Uterus (tissue), 4 donors: Measurements from ENCODE around the gene COL10A1. TPM values are rescaled to one million over a fixed set of nuclear protein-coding genes. Genes with fewer than 3 reads are reported as not detected.

Experiments
- DNase-seq, 2 donors: peaks; one replicate each; pipeline ENCODE4 v3.0.0-alpha.2; 2019 to 2020
- H3K27ac ChIP-seq, 2 donors: fragments of 200-600 bp; sonication (generic); 1 replicate in 1 of 2; 2 replicates in 1 of 2; pipeline ENCODE4 v1.5.1; 2016 to 2018
- H3K27me3 ChIP-seq, 2 donors: fragments of 200-600 bp; sonication (generic); one replicate each; pipeline ENCODE4 v1.5.1; 2018 to 2019; ENCODE audit warnings: control low read depth in 1 of 2
- H3K36me3 ChIP-seq, 2 donors: fragments of 200-600 bp; sonication (generic); one replicate each; pipeline ENCODE4 v1.5.1; 2019; ENCODE audit warnings: control low read depth in 1 of 2
- H3K4me1 ChIP-seq, 2 donors: fragments of 200-600 bp; sonication (generic); one replicate each; pipeline ENCODE4 v1.5.1; 2018 to 2019; ENCODE audit warnings: control low read depth in 1 of 2
- H3K4me3 ChIP-seq, 2 donors: fragments of 200-600 bp; sonication (generic); 1 replicate in 1 of 2; 2 replicates in 1 of 2; pipeline ENCODE4 v1.5.1; 2018 to 2019; ENCODE audit warnings: mild to moderate bottlenecking in 1 of 2
- H3K9me3 ChIP-seq, 2 donors: fragments of 200-600 bp; sonication (generic); one replicate each; pipeline ENCODE4 v1.5.1; 2019; ENCODE audit warnings: control low read depth in 1 of 2
- CTCF ChIP-seq, 4 experiments: fragments of 200-600 bp in 2 of 4; fragments of 450-650 bp in 2 of 4; sonication (generic) in 2 of 4; IDR thresholded peaks; one replicate each; pipeline ENCODE4 v1.5.1; 2016 to 2019; ENCODE audit warnings: antibody characterized with exemption in 4 of 4, mild to moderate bottlenecking in 2 of 4, moderate library complexity in 1 of 4
- POLR2A ChIP-seq, 2 donors: fragments of 450-650 bp; IDR thresholded peaks; one replicate each; pipeline ENCODE4 v1.6.1; 2016; ENCODE audit warnings: antibody characterized with exemption in 2 of 2, mild to moderate bottlenecking in 1 of 2, moderate library complexity in 1 of 2
- intact Hi-C: fragments of 100-400 bp; cut with DNase I; formaldehyde crosslinking; loops from one replicate; pipeline ENCODE4 v1.15.1; 2023; ENCODE audit warnings: low total_unique reads
- total RNA-seq, 4 donors: library from RNA; depleted of rRNA in 3 of 4; stranded (reverse); fragments of >200 nt in 3 of 4; gene quantifications; one replicate each; pipeline versions ENCODE4 v1.1.0 to v1.2.4, GENCODE V29; 2014 to 2023
- donor health status: DM: yes; HTN: yes; CAD: no.

COL10A1 gene
- total RNA-seq, 4 donors from 2014 or later, result 0.07 TPM; not detected in 3

GRCh38 chr6:116078522-116078921 lies 47.4 kb downstream of the COL10A1 start:
- H3K4me1 ChIP-seq, result no peaks in the 10 kb centered on the region
- no peaks in the 10 kb centered on the region for H3K36me3 ChIP-seq
- no peak for DNase-seq
- TF ChIP-seq POLR2A (IDR thresholded peaks at IDR 0.05) (no peak), CTCF (IDR thresholded peaks at IDR 0.05) (no peak)
- H3K9me3 ChIP-seq, result no peaks in the 10 kb centered on the region
- no peak overlapping the region for H3K27ac ChIP-seq
- H3K4me3 ChIP-seq, result no peak overlapping the region
- no peaks in the 10 kb centered on the region for H3K27me3 ChIP-seq
- intact Hi-C loops, result no loop called here

- no peaks in the 10 kb centered on the region for H3K4me1 ChIP-seq
- H3K27me3 ChIP-seq, result no peaks in the 10 kb centered on the region
- H3K4me3 ChIP-seq, result no peak overlapping the region
- intact Hi-C loops, result no loop called here
- no peaks in the 10 kb centered on the region for H3K9me3 ChIP-seq
- no peak for DNase-seq
- TF ChIP-seq CTCF (IDR thresholded peaks at IDR 0.05), result no peak
- TF ChIP-seq POLR2A (IDR thresholded peaks at IDR 0.05), result no peak
- H3K27ac ChIP-seq, result no peak overlapping the region
- no peaks in the 10 kb centered on the region for H3K36me3 ChIP-seq
These were observed 51.1 kb downstream of the COL10A1 start for GRCh38 chr6:116074732-116075390.

GRCh38 chr6:116073765-116074440 lies 52.0 kb downstream of the COL10A1 start:
- DNase-seq, result no peak
- no peaks in the 10 kb centered on the region for H3K4me1 ChIP-seq
- no peak overlapping the region for H3K27ac ChIP-seq
- TF ChIP-seq CTCF (IDR thresholded peaks at IDR 0.05) (no peak), POLR2A (IDR thresholded peaks at IDR 0.05) (no peak)
- H3K36me3 ChIP-seq, result no peaks in the 10 kb centered on the region
- H3K27me3 ChIP-seq, result no peaks in the 10 kb centered on the region
- H3K9me3 ChIP-seq, result no peaks in the 10 kb centered on the region
- intact Hi-C loops, result no loop called here
- no peak overlapping the region for H3K4me3 ChIP-seq

- no peak overlapping the region for H3K27ac ChIP-seq
- H3K9me3 ChIP-seq, result no peaks in the 10 kb centered on the region
- H3K4me3 ChIP-seq, result no peak overlapping the region
- no peak for TF ChIP-seq CTCF (IDR thresholded peaks at IDR 0.05)
- no peak for TF ChIP-seq POLR2A (IDR thresholded peaks at IDR 0.05)
- H3K27me3 ChIP-seq, result no peaks in the 10 kb centered on the region
- intact Hi-C loops, result no loop called here
- no peaks in the 10 kb centered on the region for H3K4me1 ChIP-seq
- DNase-seq, result no peak
- no peaks in the 10 kb centered on the region for H3K36me3 ChIP-seq
These were observed 53.6 kb downstream of the COL10A1 start for GRCh38 chr6:116072368-116072767.

GRCh38 chr6:116070616-116071389 lies 55.1 kb downstream of the COL10A1 start:
- no peak for DNase-seq
- TF ChIP-seq POLR2A (IDR thresholded peaks at IDR 0.05) (no peak), CTCF (IDR thresholded peaks at IDR 0.05) (no peak)
- no peak overlapping the region for H3K27ac ChIP-seq
- H3K9me3 ChIP-seq, result no peaks in the 10 kb centered on the region
- no peak overlapping the region for H3K4me3 ChIP-seq
- no peaks in the 10 kb centered on the region for H3K36me3 ChIP-seq
- H3K27me3 ChIP-seq, result no peaks in the 10 kb centered on the region
- H3K4me1 ChIP-seq, result no peaks in the 10 kb centered on the region
- intact Hi-C loops, result no loop called here
